ENCODE measurements around the gene AGAP1.

AGAP1 gene

DNA sequence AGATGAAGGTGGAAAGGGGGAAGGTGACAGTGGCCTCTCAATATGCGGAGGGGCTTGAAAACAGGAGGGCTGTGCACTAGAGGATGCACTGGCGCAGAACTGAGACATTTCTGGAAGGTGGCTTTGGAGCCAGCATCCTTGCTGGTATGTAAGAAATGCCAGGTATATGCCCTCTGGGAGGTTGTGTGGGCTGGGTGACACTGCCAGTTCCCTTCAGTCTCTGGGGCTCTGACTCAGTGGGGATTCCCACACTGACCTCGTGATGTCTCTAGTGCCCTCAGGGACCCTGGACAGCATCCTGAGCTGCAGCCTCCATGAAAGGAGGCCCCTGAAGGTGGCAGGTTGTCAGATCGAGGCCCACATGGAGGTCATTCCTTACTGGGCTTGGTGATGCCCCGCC, 74.0 kb downstream of the AGAP1 start:
- Histone ChIP-seq H3K27ac (no peak overlapping the region), H3K36me3 (replicated peaks) (no peaks in the 10 kb centered on the region), H3K27me3 (replicated peaks) (no peaks in the 10 kb centered on the region), H3K4me3 (ENCODE audit: low read depth, low read length) (no peak overlapping the region)
- in situ Hi-C loops (cut with HindIII; ENCODE audit: low pct_ligation_motif_present, low sequenced_read_pairs), result no loop called here
- TF ChIP-seq, protein P1, sequence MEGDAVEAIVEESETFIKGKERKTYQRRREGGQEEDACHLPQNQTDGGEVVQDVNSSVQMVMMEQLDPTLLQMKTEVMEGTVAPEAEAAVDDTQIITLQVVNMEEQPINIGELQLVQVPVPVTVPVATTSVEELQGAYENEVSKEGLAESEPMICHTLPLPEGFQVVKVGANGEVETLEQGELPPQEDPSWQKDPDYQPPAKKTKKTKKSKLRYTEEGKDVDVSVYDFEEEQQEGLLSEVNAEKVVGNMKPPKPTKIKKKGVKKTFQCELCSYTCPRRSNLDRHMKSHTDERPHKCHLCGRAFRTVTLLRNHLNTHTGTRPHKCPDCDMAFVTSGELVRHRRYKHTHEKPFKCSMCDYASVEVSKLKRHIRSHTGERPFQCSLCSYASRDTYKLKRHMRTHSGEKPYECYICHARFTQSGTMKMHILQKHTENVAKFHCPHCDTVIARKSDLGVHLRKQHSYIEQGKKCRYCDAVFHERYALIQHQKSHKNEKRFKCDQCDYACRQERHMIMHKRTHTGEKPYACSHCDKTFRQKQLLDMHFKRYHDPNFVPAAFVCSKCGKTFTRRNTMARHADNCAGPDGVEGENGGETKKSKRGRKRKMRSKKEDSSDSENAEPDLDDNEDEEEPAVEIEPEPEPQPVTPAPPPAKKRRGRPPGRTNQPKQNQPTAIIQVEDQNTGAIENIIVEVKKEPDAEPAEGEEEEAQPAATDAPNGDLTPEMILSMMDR (IDR thresholded peaks at IDR 0.05; ENCODE audit: low read depth, low read length, missing control alignments), result no peak
- DNase-seq, result no peak

DNA sequence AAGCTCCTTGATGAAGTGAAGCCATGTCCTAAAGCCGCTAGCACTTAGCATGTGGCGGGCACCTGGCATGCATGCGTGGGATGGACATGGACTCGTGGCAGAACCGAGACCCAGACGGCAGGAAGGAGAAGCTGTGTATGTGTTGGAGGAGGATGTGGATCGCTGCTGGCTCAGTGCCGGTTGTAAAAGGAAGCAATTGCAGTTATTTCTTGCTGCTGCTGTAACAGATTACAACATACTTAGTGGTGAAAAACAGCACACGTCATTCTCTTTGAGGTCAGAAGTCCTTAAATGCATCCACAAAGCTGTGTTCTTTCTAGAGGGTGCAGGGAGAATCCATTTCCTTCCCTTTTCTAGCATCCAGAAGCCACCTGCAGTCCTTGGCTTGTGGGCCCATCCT, 74.6 kb downstream of the AGAP1 start:
- in situ Hi-C loops (cut with HindIII; ENCODE audit: low pct_ligation_motif_present, low sequenced_read_pairs), result no loop called here
- H3K27ac ChIP-seq, result no peak overlapping the region
- no peaks in the 10 kb centered on the region for H3K27me3 ChIP-seq (replicated peaks)
- DNase-seq, result no peak
- TF ChIP-seq, protein P1 (IDR thresholded peaks at IDR 0.05; ENCODE audit: low read depth, low read length, missing control alignments), result no peak
- no peak overlapping the region for H3K4me3 ChIP-seq (ENCODE audit: low read depth, low read length)
- H3K36me3 ChIP-seq (replicated peaks), result no peaks in the 10 kb centered on the region

DNA sequence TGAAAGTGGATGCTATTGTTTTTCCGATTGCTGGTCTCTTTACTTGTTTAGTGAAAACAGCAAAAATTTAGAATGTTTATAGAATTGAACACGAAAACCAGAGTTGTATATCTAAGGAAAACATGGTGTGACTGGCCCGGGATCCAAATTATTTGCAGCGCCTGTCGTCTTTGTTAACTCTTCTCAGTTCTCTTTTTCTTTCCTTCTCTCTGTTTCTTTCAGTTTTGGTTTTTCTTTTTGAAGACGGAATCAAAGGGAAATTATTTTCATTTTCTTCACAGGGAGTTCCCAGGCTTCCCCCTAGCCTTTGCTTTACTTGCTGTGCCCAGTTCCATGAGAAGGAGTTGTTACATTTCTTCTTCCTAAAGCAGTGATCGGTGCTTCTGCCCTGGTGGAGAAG, 76.0 kb downstream of the AGAP1 start:
- DNase-seq, result no peak
- in situ Hi-C loops (cut with HindIII; ENCODE audit: low pct_ligation_motif_present, low sequenced_read_pairs), result no loop called here
- no peak overlapping the region for H3K4me3 ChIP-seq (ENCODE audit: low read depth, low read length)

DNA sequence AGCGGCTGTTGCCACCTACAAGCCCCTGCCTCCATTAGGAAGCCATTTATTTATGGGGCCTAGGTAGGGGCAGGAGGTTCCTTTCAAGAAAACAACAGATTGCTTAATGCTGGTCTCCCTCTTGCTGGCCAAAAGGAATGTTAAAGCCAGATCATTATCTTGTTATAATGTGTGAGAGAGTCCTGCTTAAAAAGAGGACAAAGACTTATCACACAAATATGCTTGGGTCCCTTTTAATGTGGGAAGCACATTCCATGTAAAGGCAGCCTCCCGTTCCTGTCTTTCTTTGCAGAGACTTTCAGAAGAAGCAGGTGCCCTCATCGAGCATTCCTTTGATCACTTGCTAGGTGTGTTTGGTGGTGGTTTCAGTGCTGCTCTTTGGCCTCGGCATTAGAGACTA, 76.4 kb downstream of the AGAP1 start:
- Histone ChIP-seq H3K4me3 (ENCODE audit: low read depth, low read length) (no peak overlapping the region), H3K27ac (no peak overlapping the region), H3K36me3 (replicated peaks) (no peaks in the 10 kb centered on the region), H3K27me3 (replicated peaks) (no peaks in the 10 kb centered on the region)
- in situ Hi-C loops (cut with HindIII; ENCODE audit: low pct_ligation_motif_present, low sequenced_read_pairs), result no loop called here
- no peak for DNase-seq
- TF ChIP-seq, protein P1 (IDR thresholded peaks at IDR 0.05; ENCODE audit: low read depth, low read length, missing control alignments), result no peak

More for the DNA sequence above, 76.0 kb downstream of the AGAP1 start:
- no peak overlapping the region for H3K27ac ChIP-seq
- H3K36me3 ChIP-seq (replicated peaks), result no peaks in the 10 kb centered on the region
- TF ChIP-seq, protein P1 (IDR thresholded peaks at IDR 0.05; ENCODE audit: low read depth, low read length, missing control alignments), result no peak
- no peaks in the 10 kb centered on the region for H3K27me3 ChIP-seq (replicated peaks)

DNA sequence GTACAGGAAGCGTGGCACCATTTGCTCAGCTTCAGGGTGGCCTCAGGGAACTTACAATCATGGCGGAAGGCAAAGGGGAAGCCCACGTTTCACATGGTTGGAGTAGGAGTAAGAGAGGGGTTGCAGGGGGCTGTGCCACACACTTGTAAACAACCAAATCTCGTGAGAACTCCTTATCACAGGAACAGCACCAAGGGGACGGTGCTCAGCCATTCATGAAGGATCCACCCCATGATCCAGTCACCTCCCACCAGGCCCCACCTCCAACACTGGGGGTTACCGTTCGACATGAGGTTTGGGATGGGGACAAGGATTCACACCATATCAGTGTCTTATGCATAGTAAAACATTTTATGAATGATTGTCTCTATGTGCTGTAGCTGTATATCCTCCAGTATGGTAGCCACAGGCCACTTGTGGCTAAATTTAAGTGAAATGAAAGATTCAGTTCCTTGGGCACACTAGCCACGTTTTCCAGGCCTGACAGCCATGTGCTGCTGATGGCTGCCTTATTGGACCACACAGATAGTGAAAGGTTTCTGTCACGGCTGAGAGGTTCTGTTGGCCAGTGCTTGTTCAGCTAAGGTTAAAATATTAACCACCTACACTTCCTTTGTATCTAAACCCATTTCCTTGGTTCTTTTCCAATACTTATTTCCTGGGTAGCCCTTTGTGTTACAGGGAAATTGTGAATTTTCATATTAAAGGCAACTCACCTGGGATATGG, 77.3 kb downstream of the AGAP1 start:
- Histone ChIP-seq H3K27me3 (replicated peaks) (no peaks in the 10 kb centered on the region), H3K4me3 (ENCODE audit: low read depth, low read length) (no peak overlapping the region), H3K27ac (no peak overlapping the region), H3K36me3 (replicated peaks) (no peaks in the 10 kb centered on the region)
- TF ChIP-seq, protein P1 (IDR thresholded peaks at IDR 0.05; ENCODE audit: low read depth, low read length, missing control alignments), result no peak
- DNase-seq, result no peak
- in situ Hi-C loops (cut with HindIII; ENCODE audit: low pct_ligation_motif_present, low sequenced_read_pairs), result no loop called here

DNA sequence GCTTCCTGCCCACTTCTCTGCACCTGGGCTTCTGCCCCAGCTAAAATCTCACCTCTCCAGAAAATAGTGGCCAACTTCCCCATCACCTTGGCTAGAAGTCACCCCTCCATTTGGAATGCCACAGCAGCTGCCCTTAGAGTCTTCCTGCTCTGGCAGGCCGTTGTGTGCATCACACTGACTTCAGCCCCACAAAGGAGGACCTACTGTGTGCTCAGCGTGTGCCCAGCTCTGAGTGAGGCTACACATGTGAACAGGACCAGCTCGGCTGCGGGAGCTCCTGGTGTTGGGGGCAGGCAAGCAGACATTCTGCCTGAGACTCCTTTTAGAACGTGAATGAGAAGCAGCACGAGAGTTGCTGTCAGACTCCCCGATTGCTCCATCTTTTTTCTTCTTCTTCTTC, 78.7 kb downstream of the AGAP1 start:
- in situ Hi-C loops (cut with HindIII; ENCODE audit: low pct_ligation_motif_present, low sequenced_read_pairs), result no loop called here
- no peak overlapping the region for H3K4me3 ChIP-seq (ENCODE audit: low read depth, low read length)
- no peak overlapping the region for H3K27ac ChIP-seq
- no peak for DNase-seq
- no peaks in the 10 kb centered on the region for H3K36me3 ChIP-seq (replicated peaks)
- no peaks in the 10 kb centered on the region for H3K27me3 ChIP-seq (replicated peaks)
- TF ChIP-seq, protein P1 (IDR thresholded peaks at IDR 0.05; ENCODE audit: low read depth, low read length, missing control alignments), result no peak

Data from brain microvascular endothelial cell (primary cell).